Left kidney (tissue), 1 donor: ENCODE results near the gene COPA. TPM values are rescaled to one million over a fixed set of nuclear protein-coding genes. Genes with fewer than 3 reads are reported as not detected.

Source experiments
- polyA plus RNA-seq: library from polyadenylated mRNA; unstranded; fragments of 120-200 nt; gene quantifications from one replicate; pipeline ENCODE4 v1.2.1, GENCODE V29; 2013; ENCODE audit not compliant: insufficient read length

The COPA gene
- polyA plus RNA-seq, 1 donor: 177 TPM

Other genes with a start within 250 kb of the COPA start
- 23.2 TPM for gene IGSF8, start 244.6 kb downstream of the COPA start, polyA plus RNA-seq
- 5.8 TPM for gene ATP1A2, start 227.5 kb downstream of the COPA start, polyA plus RNA-seq
- 0.15 TPM for gene ATP1A4, start 191.6 kb downstream of the COPA start, polyA plus RNA-seq
- gene CASQ1, start 152.7 kb downstream of the COPA start, polyA plus RNA-seq: 0.43 TPM
- gene PEA15, start 137.9 kb downstream of the COPA start, polyA plus RNA-seq: 98.5 TPM
- 285 TPM for gene DCAF8, start 80.7 kb downstream of the COPA start, polyA plus RNA-seq
- 87.4 TPM for gene PEX19, start 58.1 kb downstream of the COPA start, polyA plus RNA-seq
- 161 TPM for gene NCSTN, start 133 bp upstream of the COPA start, polyA plus RNA-seq
- 0.22 TPM for gene NHLH1, start 23.8 kb upstream of the COPA start, polyA plus RNA-seq
- gene VANGL2, start 57.3 kb upstream of the COPA start, polyA plus RNA-seq: 39.3 TPM
- 0.13 TPM for gene SLAMF6, start 180.0 kb upstream of the COPA start, polyA plus RNA-seq
- 1.1 TPM for gene CD84, start 236.2 kb upstream of the COPA start, polyA plus RNA-seq